ENCODE measurements around the gene SLC33A1. TPM values are rescaled to one million over a fixed set of nuclear protein-coding genes. Genes with fewer than 3 reads are reported as not detected.

Gene SLC33A1
- total RNA-seq, 1 experiment from 2014 or later = 28.6 TPM

DNA sequence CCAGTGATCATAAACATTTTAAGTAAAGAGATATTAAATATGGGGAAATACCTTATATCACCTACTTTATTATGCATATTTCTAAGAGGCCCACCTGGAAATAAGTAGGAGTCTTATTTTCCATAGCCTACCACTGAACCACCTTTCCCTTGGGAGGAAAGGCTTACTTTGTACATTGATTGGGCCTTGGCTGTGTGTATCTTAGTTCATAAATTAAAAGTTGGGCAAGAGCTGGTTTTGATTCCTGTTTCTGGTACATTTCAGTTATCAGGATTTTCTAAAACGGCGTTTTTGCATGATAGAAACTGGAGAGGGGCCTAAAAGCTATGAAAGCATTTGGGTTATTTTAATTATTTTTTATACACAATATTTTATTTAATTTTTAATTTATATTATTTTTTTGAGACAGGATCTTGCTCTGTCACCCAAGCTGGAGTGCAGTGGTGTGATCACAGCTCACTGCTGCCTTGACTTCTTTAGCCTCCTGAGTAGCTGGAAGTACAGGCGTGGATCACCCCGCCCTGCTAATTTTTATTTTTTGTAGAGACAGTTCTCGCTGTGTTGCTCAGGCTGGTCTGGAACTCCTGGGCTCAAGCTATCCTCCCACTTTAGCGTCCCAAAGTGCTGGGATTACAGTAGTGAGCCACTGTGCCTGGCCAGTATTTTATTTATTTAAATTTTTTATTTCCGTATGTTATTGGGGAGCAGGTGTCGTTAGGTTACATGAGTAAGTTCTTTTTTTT is 18.8 kb upstream of the SLC33A1 start:
- CTCF ChIA-PET = no interaction called here
- DNase-seq = no peak
- H3K4me2 ChIP-seq = peak overlapping the region; percentile 95
- peaks cover 12% of the 10 kb centered on the region for H3F3A ChIP-seq (ENCODE audit: insufficient read depth, low read depth)
- peaks cover 76% of the 10 kb centered on the region for H3K79me2 ChIP-seq (ENCODE audit: low read depth)
- TF ChIP-seq, protein P1, sequence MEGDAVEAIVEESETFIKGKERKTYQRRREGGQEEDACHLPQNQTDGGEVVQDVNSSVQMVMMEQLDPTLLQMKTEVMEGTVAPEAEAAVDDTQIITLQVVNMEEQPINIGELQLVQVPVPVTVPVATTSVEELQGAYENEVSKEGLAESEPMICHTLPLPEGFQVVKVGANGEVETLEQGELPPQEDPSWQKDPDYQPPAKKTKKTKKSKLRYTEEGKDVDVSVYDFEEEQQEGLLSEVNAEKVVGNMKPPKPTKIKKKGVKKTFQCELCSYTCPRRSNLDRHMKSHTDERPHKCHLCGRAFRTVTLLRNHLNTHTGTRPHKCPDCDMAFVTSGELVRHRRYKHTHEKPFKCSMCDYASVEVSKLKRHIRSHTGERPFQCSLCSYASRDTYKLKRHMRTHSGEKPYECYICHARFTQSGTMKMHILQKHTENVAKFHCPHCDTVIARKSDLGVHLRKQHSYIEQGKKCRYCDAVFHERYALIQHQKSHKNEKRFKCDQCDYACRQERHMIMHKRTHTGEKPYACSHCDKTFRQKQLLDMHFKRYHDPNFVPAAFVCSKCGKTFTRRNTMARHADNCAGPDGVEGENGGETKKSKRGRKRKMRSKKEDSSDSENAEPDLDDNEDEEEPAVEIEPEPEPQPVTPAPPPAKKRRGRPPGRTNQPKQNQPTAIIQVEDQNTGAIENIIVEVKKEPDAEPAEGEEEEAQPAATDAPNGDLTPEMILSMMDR (conservative IDR thresholded peaks at IDR 0.05) = no peak
- TF ChIP-seq EZH2 (IDR thresholded peaks at IDR 0.05; ENCODE audit: low read depth) = no peak
- no peaks in the 10 kb centered on the region for H3K27me3 ChIP-seq (ENCODE audit: insufficient read depth, low read depth)
- POLR2A ChIA-PET (ENCODE audit: unreplicated experiment) = interaction anchor here (0.6 kb wide), 2 partner anchors 49 to 603 kb away, joined by 8 to 10 read pairs; no protein-coding TSS in a partner anchor
- H3K9me3 ChIP-seq (ENCODE audit: insufficient read depth, low read depth) = no peaks in the 10 kb centered on the region
- no peak overlapping the region for H2AFZ ChIP-seq
- BruUV-seq (replicated peaks) = no TSS peak
- no peak overlapping the region for H3K27ac ChIP-seq
- peaks cover 56% of the 10 kb centered on the region for H4K20me1 ChIP-seq (ENCODE audit: insufficient read depth)
- H3K9me2 ChIP-seq (ENCODE audit: insufficient read depth) = no peaks in the 10 kb centered on the region
- intact Hi-C loops (cut with micrococcal nuclease; ENCODE audit: unreplicated experiment) = loop anchor here (5.0 to 10.0 kb wide), 3 partner anchors 131 to 1624 kb away; no protein-coding TSS in a partner anchor
- H3K4me3 ChIP-seq = peak overlapping the region; percentile 91
- H3K36me3 ChIP-seq (ENCODE audit: low read depth) = no peaks in the 10 kb centered on the region
- peaks cover 21% of the 10 kb centered on the region for H3K4me1 ChIP-seq (replicated peaks; ENCODE audit: insufficient read depth)

DNA sequence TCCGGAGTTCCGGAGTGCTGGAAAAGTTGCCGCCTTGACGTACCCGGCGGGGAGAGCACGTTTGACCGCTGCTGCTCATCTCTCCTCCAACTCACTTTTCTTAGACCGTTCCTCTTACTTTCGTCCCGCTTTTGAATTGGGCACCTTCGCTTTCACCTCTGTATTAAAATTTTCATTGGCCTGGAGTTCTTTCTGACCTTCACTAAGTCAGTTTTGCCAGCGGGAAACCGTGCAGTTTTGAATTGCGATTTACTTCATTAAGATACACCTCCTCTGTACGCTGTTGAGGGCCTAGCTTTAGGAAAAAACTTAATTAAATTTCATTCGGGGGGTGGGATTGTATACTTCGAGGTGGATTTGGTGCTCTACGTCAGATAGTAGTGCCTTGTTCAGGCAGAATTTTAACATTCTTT is 17.5 kb upstream of the SLC33A1 start:
- H3K27me3 ChIP-seq (ENCODE audit: insufficient read depth, low read depth) = no peaks in the 10 kb centered on the region
- POLR2A ChIA-PET (ENCODE audit: unreplicated experiment) = interaction anchor here (0.5 to 0.8 kb wide), 6 partner anchors 15 to 765 kb away, joined by 3 to 10 read pairs (median 4); partner anchors contain the start of gene SSR3
- peaks cover 62% of the 10 kb centered on the region for H3K79me2 ChIP-seq (ENCODE audit: low read depth)
- H3K4me3 ChIP-seq = peak overlapping the region; percentile 91
- H3K4me1 ChIP-seq (replicated peaks; ENCODE audit: insufficient read depth) = peaks cover 21% of the 10 kb centered on the region
- peak overlapping the region; percentile 79; the same call in 1 of the 2 replicates for H3K27ac ChIP-seq
- H3K9me2 ChIP-seq (ENCODE audit: insufficient read depth) = no peaks in the 10 kb centered on the region
- BruUV-seq (replicated peaks) = no TSS peak
- H4K20me1 ChIP-seq (ENCODE audit: insufficient read depth) = peaks cover 46% of the 10 kb centered on the region
- H2AFZ ChIP-seq = peak overlapping the region; percentile 99
- DNase-seq = no peak
- H3F3A ChIP-seq (ENCODE audit: insufficient read depth, low read depth) = peaks cover 12% of the 10 kb centered on the region
- CTCF ChIA-PET = no interaction called here
- TF ChIP-seq, protein P1 (conservative IDR thresholded peaks at IDR 0.05) = no peak
- no peak for TF ChIP-seq EZH2 (IDR thresholded peaks at IDR 0.05; ENCODE audit: low read depth)
- no peaks in the 10 kb centered on the region for H3K36me3 ChIP-seq (ENCODE audit: low read depth)
- H3K9me3 ChIP-seq (ENCODE audit: insufficient read depth, low read depth) = no peaks in the 10 kb centered on the region
- peak overlapping the region; percentile 95 for H3K4me2 ChIP-seq
- intact Hi-C loops (cut with micrococcal nuclease; ENCODE audit: unreplicated experiment) = loop anchor here (5.0 to 10.0 kb wide), 3 partner anchors 129 to 1626 kb away; no protein-coding TSS in a partner anchor

DNA sequence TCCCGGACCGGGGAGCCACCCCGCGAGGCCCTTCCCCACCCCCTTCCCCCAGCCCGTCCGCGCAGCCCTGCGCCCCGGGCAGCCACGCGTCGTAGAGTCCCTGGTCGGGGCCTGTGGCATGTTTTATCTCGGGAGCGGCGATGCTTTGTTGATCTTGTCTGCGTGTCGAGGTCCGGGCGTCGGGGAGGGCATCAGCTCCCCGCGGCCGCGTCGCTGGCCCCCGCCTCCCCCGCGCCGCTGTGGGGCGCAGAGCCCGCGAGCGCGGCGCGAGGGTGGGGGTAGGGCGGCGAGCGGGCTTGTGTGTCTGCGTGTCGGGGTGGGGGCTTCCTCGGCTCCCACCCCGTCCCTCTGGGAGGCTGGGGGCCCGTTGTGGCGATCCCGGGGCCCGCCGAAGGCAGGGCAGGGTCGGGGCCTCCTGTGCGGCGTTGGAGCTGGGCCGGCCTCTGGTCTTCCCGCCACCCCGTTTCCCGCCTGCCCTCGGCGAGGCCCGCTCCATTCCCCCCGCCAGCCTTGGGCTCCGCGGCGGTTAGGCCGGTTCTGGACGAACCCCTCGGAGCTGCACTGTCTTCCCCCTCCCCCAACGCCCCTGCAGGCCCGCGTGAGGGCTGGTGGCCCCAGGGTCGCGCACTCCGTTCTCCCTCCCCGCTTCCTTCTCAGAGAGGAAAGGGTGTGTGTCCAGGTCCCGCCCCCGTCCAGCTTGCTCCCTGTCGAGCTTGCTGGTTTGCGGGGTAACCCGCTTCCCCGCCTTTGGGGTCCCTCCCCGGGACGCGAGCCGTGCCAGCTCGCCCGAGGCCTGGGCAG is 16.9 kb upstream of the SLC33A1 start:
- peak overlapping the region; percentile 79 for H3K27ac ChIP-seq
- peaks cover 12% of the 10 kb centered on the region for H3F3A ChIP-seq (ENCODE audit: insufficient read depth, low read depth)
- no peaks in the 10 kb centered on the region for H3K36me3 ChIP-seq (ENCODE audit: low read depth)
- no peaks in the 10 kb centered on the region for H3K9me3 ChIP-seq (ENCODE audit: insufficient read depth, low read depth)
- no TSS peak for BruUV-seq (replicated peaks)
- no peaks in the 10 kb centered on the region for H3K9me2 ChIP-seq (ENCODE audit: insufficient read depth)
- H2AFZ ChIP-seq = peak overlapping the region; percentile 99
- H3K4me2 ChIP-seq = peak overlapping the region; percentile 95
- peak overlapping the region; percentile 91 for H3K4me3 ChIP-seq
- H4K20me1 ChIP-seq (ENCODE audit: insufficient read depth) = peaks cover 42% of the 10 kb centered on the region
- no peak for TF ChIP-seq EZH2 (IDR thresholded peaks at IDR 0.05; ENCODE audit: low read depth)
- TF ChIP-seq, protein P1 (conservative IDR thresholded peaks at IDR 0.05) = no peak; the same call in 1 of the 2 replicates
- H3K4me1 ChIP-seq (replicated peaks; ENCODE audit: insufficient read depth) = peaks cover 21% of the 10 kb centered on the region
- H3K79me2 ChIP-seq (ENCODE audit: low read depth) = peaks cover 56% of the 10 kb centered on the region
- peak; percentile 58 to 73 for DNase-seq
- POLR2A ChIA-PET (ENCODE audit: unreplicated experiment) = interaction anchor here (0.5 to 0.8 kb wide), 6 partner anchors 16 to 766 kb away, joined by 3 to 10 read pairs (median 4); partner anchors contain the start of gene SSR3
- intact Hi-C loops (cut with micrococcal nuclease; ENCODE audit: unreplicated experiment) = loop anchor here (1.0 to 10.0 kb wide), 4 partner anchors 17 to 1626 kb away; partner anchors contain the start of gene SLC33A1
- CTCF ChIA-PET = no interaction called here
- no peaks in the 10 kb centered on the region for H3K27me3 ChIP-seq (ENCODE audit: insufficient read depth, low read depth)

Measured in PC-9 (cell line).